DMS79 (cell line): ENCODE measurements around the gene DDX54.
"Not testable (repeated sequence)": the region's sequence is repeated elsewhere in the genome, so short reads cannot be mapped to it uniquely, and the experiment has no call there.

Experiments used
- DNase-seq: peaks from one replicate; lab custom pipeline; 2025; lab: John Stamatoyannopoulos, UW

Gene DDX54

DNA sequence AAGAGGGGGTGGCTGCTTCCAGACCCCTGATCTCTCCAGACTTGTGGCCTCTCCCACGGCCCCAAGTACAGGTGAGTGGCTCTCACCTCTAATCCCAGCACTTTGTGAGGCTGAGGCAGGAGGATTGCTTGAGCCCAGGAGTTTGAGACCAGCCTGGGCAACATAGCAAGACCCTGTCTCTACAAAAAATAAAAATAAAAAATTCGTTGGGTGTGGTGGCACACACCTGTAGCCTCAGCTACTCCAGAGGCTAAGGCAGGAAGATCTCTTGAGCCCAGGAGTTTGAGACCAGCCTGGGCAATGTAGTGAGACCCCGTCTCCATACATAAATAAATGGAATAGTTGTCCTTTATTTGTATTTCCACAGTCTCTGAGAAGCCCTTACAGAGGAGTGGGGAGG is 43.6 kb downstream of the DDX54 start:
- DNase-seq, result not testable (repeated sequence)

DNA sequence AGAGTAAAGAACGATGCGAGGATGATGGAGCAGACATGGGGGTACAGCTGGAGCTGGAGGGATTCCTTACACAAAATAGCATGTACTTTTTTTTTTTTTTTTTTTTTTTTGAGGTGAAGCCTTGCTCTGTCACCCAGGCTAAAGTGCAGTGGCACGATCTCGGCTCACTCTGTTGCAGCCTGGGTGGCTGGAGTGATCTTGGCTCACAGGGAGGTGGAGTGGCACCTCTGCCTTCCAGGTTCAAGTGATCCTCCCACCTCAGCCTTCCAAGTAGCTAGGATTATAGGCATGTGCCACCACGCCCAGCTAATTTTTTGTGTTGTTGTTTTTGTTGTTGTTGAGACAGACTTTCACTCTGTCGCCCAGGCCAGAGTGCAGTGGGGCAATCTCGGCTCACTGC is 44.6 kb downstream of the DDX54 start:
- DNase-seq, result no peak

DNA sequence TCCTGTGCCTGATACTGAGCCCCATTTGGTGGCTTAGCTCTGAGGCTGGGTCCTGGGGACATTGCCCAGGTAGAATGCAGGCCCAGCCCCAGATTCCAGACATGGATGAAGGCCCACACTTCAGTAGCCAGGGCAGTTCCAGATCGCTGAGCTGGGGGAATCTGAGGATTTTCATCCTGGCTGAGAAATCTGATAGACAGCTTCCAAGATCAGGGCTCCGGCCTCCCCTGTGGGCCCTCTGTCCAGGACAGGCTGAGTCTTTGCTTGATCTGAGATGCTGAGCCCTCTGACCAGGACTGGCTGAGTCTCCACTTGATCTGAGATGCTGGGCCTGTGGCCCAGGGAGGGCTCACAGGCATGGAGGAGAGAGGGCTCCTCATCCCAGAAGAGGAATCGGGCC is 46.5 kb downstream of the DDX54 start:
- no peak for DNase-seq

DNA sequence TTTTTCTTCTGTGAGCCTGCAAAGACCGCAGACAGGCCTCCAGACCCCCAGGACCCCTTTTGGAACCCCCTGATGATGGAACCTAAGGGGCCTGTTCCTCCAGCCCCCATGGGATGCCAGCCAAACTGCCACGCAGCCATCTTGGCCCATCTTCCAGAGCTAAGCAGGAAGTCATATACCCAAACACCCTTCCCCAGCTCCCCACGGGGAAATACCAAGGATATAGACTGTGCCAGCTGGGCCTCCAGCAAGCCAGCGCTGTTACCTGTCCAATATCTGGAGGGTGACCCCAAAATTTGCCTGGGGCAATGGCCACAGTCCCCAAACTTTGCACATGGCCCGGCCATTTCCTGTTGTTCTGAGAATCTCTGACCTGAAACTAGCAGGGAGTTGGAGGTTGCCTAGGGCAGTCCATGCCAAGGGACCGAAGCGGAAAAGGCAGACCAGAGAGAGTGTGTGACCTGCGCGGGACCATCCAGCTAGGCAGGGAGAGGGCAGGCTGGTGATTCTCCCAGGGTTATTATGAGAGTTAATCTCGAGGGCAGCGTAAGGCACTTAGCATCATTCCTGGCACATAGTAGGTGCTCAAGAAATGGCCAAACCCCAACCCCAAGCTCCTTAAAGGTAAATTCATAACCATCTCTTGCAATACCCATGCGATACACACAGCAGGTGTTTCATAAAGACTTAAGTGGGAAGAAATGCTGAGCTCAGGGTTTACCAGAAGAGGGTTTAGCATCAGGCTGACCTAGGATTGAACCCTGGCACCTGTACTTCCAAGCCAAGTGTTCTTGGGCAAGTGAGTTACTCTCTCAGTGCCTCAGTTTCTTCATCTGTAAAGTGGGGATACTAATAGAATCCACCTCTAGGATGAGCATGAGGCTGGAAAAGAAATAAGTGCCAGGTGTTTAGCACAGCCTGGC is 47.2 kb downstream of the DDX54 start:
- no peak for DNase-seq

GRCh38 chr12:113136990-113137511 is 48.2 kb downstream of the DDX54 start:
- DNase-seq, result no peak

DNA sequence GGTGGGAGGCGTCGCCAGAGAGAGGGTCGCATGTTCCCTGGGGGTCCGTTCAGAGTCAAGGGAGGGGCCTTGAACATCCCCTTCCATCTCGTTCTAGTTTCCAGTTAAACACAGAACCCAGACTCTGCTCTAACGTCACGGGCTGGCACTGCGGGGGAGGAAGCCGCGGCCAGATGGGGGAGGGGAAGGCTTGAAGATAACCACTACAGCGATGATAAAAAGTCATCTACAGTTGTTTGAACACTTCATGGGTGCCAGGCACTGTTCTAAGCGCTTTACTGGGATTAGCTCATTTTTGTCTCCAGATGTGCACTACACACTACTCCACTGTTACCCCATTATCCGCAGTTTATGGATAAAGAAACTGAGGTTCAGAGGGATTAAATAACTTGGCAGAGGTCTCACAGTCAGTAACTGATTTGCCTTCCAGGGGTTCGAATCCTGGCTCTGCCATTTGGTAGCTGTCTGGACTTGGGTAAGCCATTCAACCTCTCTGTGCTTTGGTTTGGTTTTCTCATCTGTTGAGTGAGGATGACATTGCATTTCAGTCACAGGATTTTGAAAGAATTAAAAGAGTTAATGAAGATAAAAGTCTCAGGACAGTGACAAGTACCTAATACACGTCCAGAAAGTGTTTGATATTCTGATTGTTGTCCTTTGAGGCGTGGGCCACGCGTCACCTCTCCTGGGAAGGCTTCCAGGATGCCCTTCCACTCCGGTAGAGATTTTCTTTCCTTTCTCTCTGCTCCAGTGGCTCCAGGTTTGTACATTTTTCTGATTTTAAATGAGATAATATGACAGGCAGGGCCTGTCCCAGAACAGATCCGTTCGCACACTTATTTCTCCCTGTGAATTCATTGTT is 48.9 kb downstream of the DDX54 start:
- no peak for DNase-seq

DNA sequence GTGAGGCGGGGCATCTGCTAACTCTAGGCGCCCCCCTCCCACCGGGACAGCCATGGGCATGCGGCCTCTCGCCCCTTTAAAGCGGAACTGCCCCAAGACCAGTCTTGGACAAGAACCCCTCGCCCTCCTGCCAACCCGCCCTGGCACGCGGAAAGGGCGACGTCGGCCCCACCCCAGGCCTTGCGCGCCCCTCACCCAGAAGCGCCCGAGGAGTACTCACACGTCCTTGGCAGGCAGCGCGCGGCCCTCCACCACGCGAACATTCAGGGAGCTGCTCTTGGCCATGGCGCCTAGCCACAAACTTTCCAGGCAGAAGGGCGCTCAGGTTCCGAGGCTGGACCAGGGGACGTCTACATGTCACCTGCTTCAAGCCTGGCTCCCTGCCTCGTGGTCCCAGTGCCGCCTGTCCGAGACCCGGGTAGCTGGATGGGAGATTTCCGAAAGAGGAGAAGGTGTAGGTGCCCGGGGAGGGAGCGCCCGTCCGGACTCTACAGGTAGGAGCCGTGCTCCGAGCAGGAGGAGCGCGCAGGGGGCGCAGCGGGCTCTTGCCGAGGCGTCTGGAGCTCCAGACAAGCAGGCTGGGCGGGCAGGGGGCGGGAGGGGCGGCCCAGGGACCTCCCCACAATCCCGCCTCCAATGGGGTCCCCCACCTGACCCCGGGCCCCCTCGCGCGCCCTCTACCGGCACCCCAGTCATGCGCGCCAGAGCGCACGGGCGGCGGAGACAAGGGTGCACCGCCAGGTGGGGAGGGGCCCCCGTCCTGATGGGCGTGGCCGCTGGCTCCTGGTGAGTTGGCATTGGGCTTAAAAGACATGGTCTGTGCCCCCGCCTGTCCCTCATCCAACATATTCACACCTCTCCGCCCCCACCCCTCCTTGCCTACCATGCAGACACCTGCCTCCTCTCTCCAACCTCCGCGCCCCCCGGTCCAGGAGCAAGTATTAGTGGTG is 49.8 kb downstream of the DDX54 start, which contains the start of gene RASAL1:
Gene RASAL1 (minus strand): TSS at position 584 of the 950 bp plus-strand sequence. CDS start 299 bp downstream, at position 285.
- DNase-seq, result peak; percentile 71

GRCh38 chr12:113134521-113134951 is 50.7 kb downstream of the DDX54 start:
- DNase-seq, result peak; percentile 74

DNA sequence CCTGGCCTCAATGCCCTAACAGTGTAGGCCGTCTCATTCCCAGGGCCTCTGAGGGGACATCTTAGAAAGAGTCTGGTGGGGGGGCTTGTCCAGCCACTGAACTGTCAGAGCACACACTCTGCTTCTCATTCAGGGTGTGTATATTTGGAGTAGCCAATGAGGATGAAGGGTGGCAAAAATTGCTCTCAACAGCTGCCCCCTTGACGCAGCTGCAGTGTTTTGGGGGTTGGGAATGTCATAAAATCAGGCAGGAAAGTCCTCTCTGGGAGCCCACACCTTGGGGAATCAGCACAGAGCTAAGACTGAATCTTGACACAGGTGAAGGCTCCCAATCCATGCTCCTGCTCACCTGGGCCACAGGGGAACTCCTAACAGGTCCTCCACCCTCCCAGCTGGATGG is 51.2 kb downstream of the DDX54 start:
- no peak for DNase-seq

- DNase-seq, result no peak
Observed at GRCh38 chr12:113133666-113134065, 51.6 kb downstream of the DDX54 start.

- DNase-seq, result no peak
Observed at GRCh38 chr12:113133036-113133435, 52.2 kb downstream of the DDX54 start.

GRCh38 chr12:113131556-113131955 is 53.7 kb downstream of the DDX54 start:
- no peak for DNase-seq

DNA sequence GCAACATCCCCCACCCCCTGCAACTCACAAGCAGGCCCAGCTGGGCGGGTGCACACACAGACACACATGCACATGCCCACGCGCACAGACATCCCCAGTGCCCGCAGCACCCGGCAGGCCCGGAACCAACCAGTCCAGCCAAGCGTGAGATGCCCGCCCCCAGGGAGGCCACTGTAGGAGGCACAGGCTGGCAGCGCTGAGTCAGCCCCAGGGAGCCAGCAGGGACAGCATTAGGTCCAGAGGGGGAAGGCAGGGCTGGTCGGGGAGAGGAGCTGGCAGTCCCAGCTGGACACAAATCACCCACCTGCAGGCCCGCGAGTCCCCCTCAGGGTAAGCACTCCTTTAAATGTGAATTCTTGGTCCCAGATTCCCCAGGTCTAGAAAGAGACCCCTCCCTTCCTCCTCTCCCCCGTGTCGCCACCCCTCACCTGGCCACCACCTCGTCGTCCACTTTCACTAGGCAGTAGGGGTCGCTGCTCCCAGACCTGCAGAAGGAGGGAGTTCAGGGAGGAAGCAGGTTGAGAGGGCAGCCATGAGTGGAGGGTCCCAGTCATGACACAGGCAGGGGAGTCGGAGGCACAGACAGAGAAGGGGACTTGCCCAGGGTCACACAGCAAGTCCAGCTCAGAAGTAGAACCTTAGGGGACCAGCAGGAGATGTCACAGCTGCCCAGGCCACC is 54.7 kb downstream of the DDX54 start:
- no peak for DNase-seq

DNA sequence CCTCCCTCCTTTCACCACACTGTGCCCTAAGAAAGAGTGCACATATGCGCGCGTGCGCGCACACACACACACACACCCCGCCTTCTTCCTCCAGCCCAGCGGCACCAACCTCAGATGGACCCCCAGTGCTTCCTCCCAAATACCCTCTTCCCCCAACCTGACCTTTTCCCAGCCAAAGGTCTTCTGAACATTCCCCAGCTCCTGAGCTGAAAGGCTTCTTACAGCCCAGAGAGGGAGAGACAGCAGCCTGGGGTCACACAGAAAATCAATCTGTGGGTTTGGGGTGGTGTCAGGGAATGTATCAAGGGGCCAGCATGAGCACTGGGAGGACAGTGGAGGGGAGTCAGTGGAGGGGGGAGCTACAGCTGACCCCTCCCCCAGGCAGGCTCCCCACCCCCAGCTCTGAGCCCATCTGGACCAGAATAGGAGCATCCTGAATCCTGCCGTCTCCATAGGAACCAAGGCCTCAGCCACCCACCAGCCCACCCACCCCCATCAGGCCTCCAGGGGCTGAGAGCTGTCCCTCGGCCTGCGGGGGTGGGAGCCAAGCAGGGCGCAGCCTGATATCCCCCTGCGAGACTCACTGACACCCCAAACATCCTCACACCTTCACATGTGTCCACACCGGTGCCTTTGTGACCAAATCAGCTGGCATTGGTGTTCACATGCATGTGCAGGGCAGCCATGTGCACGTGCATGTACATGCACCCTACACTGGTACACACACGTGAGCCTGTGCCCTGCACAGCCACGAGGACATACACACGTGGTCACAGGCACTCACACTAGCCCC is 55.4 kb downstream of the DDX54 start:
- no peak for DNase-seq

DNA sequence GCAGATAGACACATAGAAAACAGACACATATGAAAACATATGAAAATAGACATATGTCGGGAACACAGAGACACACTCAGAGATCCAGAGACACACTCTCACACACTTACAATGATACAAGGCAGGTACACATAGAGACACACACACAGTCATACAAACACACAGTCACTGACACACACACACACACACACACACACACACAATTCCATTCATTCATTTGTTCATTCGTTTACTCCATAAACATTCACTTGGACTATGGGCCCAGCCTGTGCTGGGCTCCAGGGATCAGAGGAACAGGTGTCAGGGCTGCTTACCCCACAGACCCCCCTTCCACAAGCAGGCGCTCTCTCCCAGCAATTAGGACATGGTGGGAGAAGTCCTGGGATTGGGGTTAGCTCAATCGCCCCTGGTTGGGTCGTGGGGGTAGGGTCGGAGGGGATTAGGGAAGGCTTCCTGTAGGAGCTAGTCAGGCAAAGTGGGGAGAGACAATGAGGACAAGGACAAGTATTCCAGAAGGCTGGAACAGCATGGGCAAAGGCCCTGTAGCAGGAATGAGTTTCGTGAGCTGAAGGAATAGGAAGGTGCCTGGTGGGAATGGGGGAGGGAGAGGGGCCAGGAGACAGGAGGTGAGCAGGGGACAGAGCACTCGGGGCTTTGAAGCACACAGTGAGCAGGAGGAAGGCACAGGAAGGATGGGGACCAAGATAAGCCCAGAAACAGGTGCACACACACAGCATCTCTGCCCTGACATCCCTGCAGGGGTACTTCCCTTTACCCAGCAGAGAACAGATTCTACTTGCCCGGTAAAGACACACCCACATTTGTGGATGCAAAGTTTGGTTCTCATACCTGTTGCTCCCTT is 56.2 kb downstream of the DDX54 start:
- DNase-seq, result no peak

- no peak for DNase-seq
Observed at GRCh38 chr12:113127791-113128199, 57.5 kb downstream of the DDX54 start.

- DNase-seq, result no peak
Observed at GRCh38 chr12:113120670-113121370, 64.5 kb downstream of the DDX54 start.

GRCh38 chr12:113119980-113120669 is 65.2 kb downstream of the DDX54 start:
- no peak for DNase-seq
